Upper lobe of left lung (tissue), 6 donors: ENCODE measurements around the gene FHOD3. TPM values are rescaled to one million over a fixed set of nuclear protein-coding genes. Genes with fewer than 3 reads are reported as not detected.
A peak's percentile ranks its signal among the peaks of the same experiment; 100 is the strongest.

Source experiments
- ATAC-seq, 2 donors: fragments of 200-7000 bp; cut with Tn5 transposase; one replicate each; pipeline ENCODE4 v1.9.1; 2022; ENCODE audit warnings: mild to moderate bottlenecking in 2 of 2, moderate library complexity in 2 of 2; ENCODE audit not compliant: low FRiP score in 2 of 2
- DNase-seq, 2 donors: peaks; one replicate each; pipeline ENCODE4 v3.0.0-alpha.2; 2019 to 2020
- H3K27ac ChIP-seq, 4 donors: fragments of 200-600 bp; sonication (generic); one replicate each; pipeline ENCODE4 v1.5.1; 2016 to 2019
- H3K27me3 ChIP-seq, 4 donors: fragments of 200-600 bp; sonication (generic); one replicate each; pipeline ENCODE4 v1.5.1; 2017 to 2019
- H3K36me3 ChIP-seq, 4 donors: fragments of 200-600 bp; sonication (generic); one replicate each; pipeline ENCODE4 v1.5.1; 2016 to 2019
- H3K4me1 ChIP-seq, 4 donors: fragments of 200-600 bp; sonication (generic); one replicate each; pipeline ENCODE4 v1.5.1; 2018 to 2019
- H3K4me3 ChIP-seq, 4 donors: fragments of 200-600 bp; sonication (generic); one replicate each; pipeline ENCODE4 v1.5.1; 2017 to 2019; ENCODE audit warnings: mild to moderate bottlenecking in 2 of 4, moderate library complexity in 1 of 4
- H3K9me3 ChIP-seq, 4 donors: fragments of 200-600 bp; sonication (generic); one replicate each; pipeline ENCODE4 v1.5.1; 2018 to 2019
- EP300 ChIP-seq, 4 donors: sonication (generic); formaldehyde crosslinking; IDR thresholded peaks; one replicate each; pipeline ENCODE4 v1.5.1; 2017; ENCODE audit warnings: antibody characterized with exemption in 4 of 4, control low read depth in 2 of 4
- POLR2A ChIP-seq, 4 donors: fragments of 450-650 bp; IDR thresholded peaks; one replicate each; pipeline ENCODE4 v1.5.1; 2016 to 2017; ENCODE audit warnings: antibody characterized with exemption in 4 of 4, mild to moderate bottlenecking in 2 of 4
- POLR2AphosphoS5 ChIP-seq, 2 donors: sonication (generic); formaldehyde crosslinking; IDR thresholded peaks; one replicate each; pipeline ENCODE4 v1.5.1; 2017; ENCODE audit warnings: antibody characterized with exemption in 2 of 2
- WGBS, 2 donors: methylation state at CpG; one replicate each; pipeline ENCODE4 v1.1.5; 2017 to 2018; 5-methylcytosine and 5-hydroxymethylcytosine counted together
- total RNA-seq, 6 donors: library from RNA; depleted of rRNA in 4 of 6; stranded (reverse); fragments of >200 nt in 4 of 6; gene quantifications; one replicate each; pipeline versions ENCODE4 v1.1.0 to v1.2.1, GENCODE V29; 2016 to 2021
- TF ChIP-seq, protein P1 (sequence below), 6 experiments: fragments of 450-650 bp in 4 of 6; fragments of 200-600 bp in 2 of 6; sonication (generic) in 2 of 6; IDR thresholded peaks; one replicate each; pipeline ENCODE4 v1.5.1; 2016 to 2019; ENCODE audit warnings: antibody characterized with exemption in 6 of 6
- donor health status: DM: no; HTN: no; CAD: no; lungs with moderate emphysema.
- donor health status: DM: no; HTN: yes; CAD: no; lungs with severe emphysema.

Gene FHOD3
- total RNA-seq, 6 donors from 2014 or later = 0.40 to 4.8 (median 2.8) TPM

DNA sequence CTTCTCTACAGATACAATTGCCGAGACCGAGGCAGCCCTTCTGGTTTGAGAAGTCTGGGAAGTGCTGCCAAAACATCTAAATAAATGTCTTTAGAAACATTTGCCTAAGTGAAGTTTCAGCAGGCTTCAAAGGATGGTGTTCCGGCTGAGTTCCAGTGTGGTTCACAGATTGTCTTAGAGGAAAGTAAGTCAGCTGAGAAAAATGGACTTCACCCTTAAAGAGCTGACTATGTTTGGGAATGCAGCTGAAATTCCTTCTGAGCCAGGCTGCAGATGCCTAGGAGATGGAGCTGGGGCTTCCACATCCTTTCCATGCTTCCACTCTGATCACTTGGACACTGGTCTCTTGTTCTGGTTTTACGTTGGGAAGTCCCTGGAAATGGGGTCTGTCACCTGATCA, 83.6 kb downstream of the FHOD3 start:
- no peak overlapping the region for H3K4me3 ChIP-seq
- no peaks in the 10 kb centered on the region for H3K36me3 ChIP-seq
- ATAC-seq (no peak), DNase-seq (no peak)
- WGBS, 2 donors = 80 to 81% methylated on average over 4 of the region's 4 CpGs
- H3K27me3 ChIP-seq = no peaks in the 10 kb centered on the region
- no peaks in the 10 kb centered on the region for H3K9me3 ChIP-seq
- TF ChIP-seq POLR2AphosphoS5 (IDR thresholded peaks at IDR 0.05) (no peak), EP300 (IDR thresholded peaks at IDR 0.05) (no peak), POLR2A (IDR thresholded peaks at IDR 0.05) (no peak)
- TF ChIP-seq, protein P1, sequence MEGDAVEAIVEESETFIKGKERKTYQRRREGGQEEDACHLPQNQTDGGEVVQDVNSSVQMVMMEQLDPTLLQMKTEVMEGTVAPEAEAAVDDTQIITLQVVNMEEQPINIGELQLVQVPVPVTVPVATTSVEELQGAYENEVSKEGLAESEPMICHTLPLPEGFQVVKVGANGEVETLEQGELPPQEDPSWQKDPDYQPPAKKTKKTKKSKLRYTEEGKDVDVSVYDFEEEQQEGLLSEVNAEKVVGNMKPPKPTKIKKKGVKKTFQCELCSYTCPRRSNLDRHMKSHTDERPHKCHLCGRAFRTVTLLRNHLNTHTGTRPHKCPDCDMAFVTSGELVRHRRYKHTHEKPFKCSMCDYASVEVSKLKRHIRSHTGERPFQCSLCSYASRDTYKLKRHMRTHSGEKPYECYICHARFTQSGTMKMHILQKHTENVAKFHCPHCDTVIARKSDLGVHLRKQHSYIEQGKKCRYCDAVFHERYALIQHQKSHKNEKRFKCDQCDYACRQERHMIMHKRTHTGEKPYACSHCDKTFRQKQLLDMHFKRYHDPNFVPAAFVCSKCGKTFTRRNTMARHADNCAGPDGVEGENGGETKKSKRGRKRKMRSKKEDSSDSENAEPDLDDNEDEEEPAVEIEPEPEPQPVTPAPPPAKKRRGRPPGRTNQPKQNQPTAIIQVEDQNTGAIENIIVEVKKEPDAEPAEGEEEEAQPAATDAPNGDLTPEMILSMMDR (IDR thresholded peaks at IDR 0.05) = no peak
- no peaks in the 10 kb centered on the region for H3K4me1 ChIP-seq
- H3K27ac ChIP-seq = no peak overlapping the region

DNA sequence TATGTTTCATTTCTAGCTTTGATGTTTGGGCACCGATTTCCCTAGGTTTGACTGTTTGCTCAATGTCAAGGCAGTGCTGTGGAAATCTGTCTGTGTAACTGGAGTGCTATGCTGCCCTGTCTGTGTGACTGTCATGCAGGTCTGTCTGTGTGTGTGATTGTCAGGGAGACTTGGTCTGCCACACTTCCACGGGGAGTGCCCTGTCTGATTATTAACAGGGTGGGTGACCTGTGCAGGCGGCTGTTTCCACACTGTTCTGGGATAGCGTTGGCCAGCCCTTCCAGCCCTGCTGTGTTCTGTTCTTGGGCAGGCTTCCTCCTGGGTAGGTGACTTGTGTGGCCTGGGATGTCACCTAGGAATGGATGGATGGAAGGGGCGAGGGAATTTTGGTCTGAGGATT, 85.3 kb downstream of the FHOD3 start:
- no peak overlapping the region for H3K4me3 ChIP-seq
- H3K4me1 ChIP-seq = no peaks in the 10 kb centered on the region
- WGBS, 2 donors = 57 to 68% methylated on average over 2 to 5 of the region's 5 CpGs
- no peak for TF ChIP-seq POLR2A (IDR thresholded peaks at IDR 0.05)
- TF ChIP-seq POLR2AphosphoS5 (IDR thresholded peaks at IDR 0.05) = no peak
- TF ChIP-seq, protein P1 (IDR thresholded peaks at IDR 0.05) = no peak
- TF ChIP-seq EP300 (IDR thresholded peaks at IDR 0.05) = no peak
- no peaks in the 10 kb centered on the region for H3K27me3 ChIP-seq
- no peaks in the 10 kb centered on the region for H3K36me3 ChIP-seq
- H3K9me3 ChIP-seq = no peaks in the 10 kb centered on the region
- ATAC-seq (peak in 1 of 2 donors; percentile 32), DNase-seq (no peak)
- H3K27ac ChIP-seq = no peak overlapping the region

DNA sequence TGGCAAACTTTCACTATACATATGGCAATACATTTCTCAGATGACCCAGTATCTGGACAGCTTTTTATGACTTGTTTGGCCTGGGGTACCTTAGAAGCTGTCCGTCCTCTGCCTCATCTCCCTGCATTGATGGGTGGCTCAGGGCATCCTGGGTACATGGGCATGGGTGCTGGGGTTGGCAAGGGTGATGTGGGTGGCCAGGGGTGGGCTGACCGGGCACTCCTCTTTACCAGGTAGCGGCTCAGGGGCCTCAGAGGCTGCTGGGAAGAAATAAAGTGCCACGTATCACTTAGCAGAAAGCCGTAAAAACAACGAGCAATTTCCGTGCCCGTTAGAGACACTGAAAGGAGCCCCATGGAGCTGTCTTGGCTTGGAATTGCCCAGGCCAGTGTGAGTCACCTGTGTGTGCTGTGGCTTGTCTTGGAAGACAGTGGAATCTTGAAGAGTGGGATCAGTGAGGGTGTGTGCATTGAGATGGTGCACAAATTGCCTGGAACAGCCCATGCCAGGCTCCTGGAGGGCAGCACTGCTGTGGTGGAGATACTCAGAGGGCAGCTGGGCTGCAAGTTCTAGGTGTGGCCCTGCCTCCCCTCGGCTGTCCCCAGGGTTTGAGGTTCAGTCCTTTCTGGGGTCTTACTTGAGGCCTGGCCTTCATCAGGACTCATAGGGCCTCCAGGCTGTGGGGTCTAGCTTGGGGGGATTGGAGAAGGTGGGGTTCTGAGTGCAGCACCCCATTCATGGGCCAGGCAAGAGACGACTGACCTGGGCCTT, 88.8 kb downstream of the FHOD3 start:
- Histone ChIP-seq H3K27me3 (no peaks in the 10 kb centered on the region), H3K36me3 (no peaks in the 10 kb centered on the region), H3K27ac (no peak overlapping the region), H3K4me3 (no peak overlapping the region), H3K9me3 (no peaks in the 10 kb centered on the region), H3K4me1 (no peaks in the 10 kb centered on the region)
- WGBS, 2 donors = 77 to 80% methylated on average over 9 to 10 of the region's 10 CpGs
- no peak for TF ChIP-seq EP300 (IDR thresholded peaks at IDR 0.05)
- TF ChIP-seq POLR2AphosphoS5 (IDR thresholded peaks at IDR 0.05) = no peak
- ATAC-seq = no peak
- peak in 1 of 2 donors; percentile 14 for DNase-seq

DNA sequence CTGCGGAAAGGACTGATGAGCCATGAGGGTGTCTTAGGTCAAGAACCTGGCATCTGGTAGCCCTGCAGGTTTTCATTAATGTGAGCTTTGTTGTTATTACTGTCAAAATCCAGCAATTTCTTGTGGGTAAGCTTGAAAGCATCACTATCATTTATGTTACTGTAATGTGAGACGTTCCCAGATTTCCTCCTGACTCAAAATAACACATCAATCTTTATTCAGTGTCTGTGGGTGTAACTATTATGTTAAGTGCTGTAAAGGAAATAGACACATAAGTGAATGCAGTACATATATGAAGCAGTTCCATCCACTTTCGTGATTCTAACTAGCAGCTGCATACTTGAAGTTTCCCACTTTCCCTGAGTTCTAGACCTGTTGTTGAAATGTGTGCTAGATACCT, 89.8 kb downstream of the FHOD3 start:
- no peak overlapping the region for H3K4me3 ChIP-seq
- no peak for ATAC-seq
- H3K9me3 ChIP-seq = no peaks in the 10 kb centered on the region
- TF ChIP-seq POLR2AphosphoS5 (IDR thresholded peaks at IDR 0.05) = no peak
- TF ChIP-seq, protein P1 (IDR thresholded peaks at IDR 0.05) = no peak
- TF ChIP-seq EP300 (IDR thresholded peaks at IDR 0.05) = no peak
- no peak for TF ChIP-seq POLR2A (IDR thresholded peaks at IDR 0.05)
- no peaks in the 10 kb centered on the region for H3K4me1 ChIP-seq
- DNase-seq = no peak
- no peaks in the 10 kb centered on the region for H3K27me3 ChIP-seq
- H3K27ac ChIP-seq = no peak overlapping the region
- H3K36me3 ChIP-seq = no peaks in the 10 kb centered on the region
- WGBS, 2 donors = 69 to 70% methylated on average over 3 of the region's 3 CpGs

DNA sequence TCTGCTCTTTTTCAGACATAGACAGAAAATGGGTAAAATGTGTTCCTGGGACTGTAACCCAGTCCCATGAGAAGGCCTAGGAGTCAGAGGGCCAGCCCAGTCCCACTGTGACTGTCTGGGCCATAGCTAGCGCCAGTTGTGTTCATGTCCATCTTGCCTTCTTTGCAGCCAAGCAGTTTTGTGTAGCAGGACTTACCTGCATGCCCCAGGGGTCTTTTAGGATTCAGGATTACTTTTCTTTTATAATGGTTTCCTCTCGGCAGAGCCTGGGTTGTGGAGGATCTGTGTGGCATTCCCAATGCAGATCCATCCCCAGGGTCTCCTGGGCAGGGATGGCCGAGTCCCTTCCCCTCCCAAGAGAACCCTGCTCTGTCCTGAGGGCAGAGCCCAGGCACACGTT, 90.8 kb downstream of the FHOD3 start:
- Histone ChIP-seq H3K9me3 (no peaks in the 10 kb centered on the region), H3K4me3 (no peak overlapping the region), H3K36me3 (no peaks in the 10 kb centered on the region), H3K4me1 (no peaks in the 10 kb centered on the region), H3K27me3 (no peaks in the 10 kb centered on the region), H3K27ac (no peak overlapping the region)
- 80 to 84% methylated on average over 4 of the region's 4 CpGs for WGBS, 2 donors
- DNase-seq (no peak), ATAC-seq (no peak)
- TF ChIP-seq EP300 (IDR thresholded peaks at IDR 0.05) (no peak), POLR2A (IDR thresholded peaks at IDR 0.05) (no peak), POLR2AphosphoS5 (IDR thresholded peaks at IDR 0.05) (no peak)
- TF ChIP-seq, protein P1 (IDR thresholded peaks at IDR 0.05) = no peak
